HG03469 (cell line): ENCODE measurements around the gene FASTKD3.
"Not testable (repeated sequence)": the region's sequence is repeated elsewhere in the genome, so short reads cannot be mapped to it uniquely, and the experiment has no call there.

Experiments
- ATAC-seq: cut with Tn5 transposase; IDR thresholded peaks from one replicate; pipeline ENCODE4 v1.9.1; 2021; ENCODE audit warnings: mild to moderate bottlenecking, moderate library complexity, moderate number of reproducible peaks; ENCODE audit not compliant: unreplicated experiment

The FASTKD3 gene, protein sequence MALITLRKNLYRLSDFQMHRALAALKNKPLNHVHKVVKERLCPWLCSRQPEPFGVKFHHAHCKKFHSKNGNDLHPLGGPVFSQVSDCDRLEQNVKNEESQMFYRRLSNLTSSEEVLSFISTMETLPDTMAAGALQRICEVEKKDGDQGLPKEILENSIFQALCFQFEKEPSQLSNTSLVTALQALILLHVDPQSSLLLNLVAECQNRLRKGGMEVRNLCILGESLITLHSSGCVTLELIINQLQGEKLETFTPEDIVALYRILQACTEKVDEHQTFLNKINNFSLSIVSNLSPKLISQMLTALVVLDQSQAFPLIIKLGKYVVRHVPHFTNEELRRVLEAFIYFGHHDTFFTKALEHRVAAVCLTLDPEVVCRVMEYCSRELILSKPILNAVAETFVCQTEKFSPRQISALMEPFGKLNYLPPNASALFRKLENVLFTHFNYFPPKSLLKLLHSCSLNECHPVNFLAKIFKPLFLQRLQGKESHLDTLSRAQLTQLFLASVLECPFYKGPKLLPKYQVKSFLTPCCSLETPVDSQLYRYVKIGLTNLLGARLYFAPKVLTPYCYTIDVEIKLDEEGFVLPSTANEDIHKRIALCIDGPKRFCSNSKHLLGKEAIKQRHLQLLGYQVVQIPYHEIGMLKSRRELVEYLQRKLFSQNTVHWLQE

DNA sequence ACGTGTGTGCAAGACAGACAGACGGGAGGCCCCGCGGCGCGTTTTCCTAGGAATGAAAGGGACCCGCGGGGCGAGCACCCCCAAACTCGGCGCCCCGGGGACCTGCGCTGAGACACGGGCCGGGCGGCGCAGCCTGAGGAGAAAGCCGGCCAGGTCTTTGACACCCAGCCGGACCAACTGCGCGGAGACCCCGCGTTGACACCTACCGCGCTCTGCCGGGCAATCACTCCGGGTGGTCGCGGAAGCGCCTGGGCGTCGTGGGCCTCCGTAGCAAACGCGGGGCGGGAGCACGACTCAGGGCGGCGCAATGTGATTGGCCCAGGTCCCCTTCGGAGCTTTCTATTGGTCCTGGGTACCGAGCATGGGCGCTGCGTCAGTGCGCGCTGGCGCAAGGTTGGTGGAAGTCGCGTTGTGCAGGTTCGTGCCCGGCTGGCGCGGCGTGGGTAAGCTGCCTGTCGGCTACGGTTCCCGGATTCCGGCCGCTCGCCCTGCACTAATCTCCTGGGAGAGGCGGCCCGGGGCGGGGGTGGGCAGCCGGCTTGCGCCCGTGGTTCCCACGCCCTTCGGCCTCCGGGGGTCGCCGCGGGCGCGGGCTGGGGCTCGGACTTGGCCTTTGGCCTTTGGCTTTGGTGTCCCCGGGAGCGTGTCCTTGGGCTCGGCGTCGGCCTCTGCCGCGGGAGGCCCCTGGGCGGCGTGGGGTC, at the start of gene FASTKD3, which contains the start of gene MTRR:
Gene FASTKD3 (minus strand): TSS at position 259 of the 701 bp plus-strand sequence. CDS start 948 bp downstream, outside the sequence.
Gene MTRR (plus strand): TSS at position 376 of the 701 bp plus-strand sequence. CDS start 1,647 bp downstream, outside the sequence.
- peak; percentile 95 for ATAC-seq

- no peak for ATAC-seq
These were observed 48.6 kb upstream of the FASTKD3 start for GRCh38 chr5:7917130-7918123.

DNA sequence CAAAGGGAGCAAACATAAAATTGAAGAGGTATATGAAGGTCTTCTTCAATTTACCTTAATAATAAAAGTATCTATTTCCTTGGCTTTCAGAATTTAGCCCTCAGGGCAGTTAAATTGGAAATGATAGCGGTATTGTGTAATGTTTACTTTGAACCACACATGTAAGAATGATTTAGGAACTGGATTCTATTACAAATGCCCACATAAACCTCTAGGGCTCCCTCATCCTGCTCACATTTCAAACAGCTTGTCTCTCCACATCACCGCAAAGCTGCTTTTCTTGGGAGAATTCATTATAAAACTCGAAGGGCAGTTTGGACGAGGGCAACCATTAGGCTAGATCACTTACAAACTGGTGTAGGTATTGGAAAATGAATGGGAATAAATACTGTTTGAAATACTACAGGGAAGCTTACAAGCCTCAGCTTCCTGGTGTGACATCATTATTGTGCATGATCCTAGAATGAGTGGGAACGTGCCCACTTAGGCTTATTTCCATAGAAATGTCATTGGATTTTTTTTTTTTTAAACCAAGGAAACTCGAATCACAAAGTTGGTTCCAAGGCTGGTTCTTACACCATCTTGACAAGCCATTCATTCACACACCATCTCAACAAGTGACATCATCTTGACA, 47.5 kb upstream of the FASTKD3 start:
- no peak for ATAC-seq

DNA sequence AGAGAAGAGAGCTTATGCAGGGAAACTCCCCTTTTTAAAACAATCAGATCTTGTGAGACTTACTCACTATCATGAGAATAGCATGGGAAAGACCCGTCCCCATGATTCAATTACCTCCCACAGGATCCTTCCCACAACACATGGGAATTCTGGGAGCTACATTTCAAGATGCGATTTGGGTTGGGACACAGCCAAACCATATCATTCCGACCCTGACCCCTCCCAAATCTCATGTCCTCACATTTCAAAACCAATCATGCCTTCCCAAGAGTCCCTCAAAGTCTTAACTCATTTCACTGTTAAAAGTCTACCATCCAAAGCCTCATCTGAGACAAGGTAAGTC, 42.6 kb upstream of the FASTKD3 start:
- ATAC-seq = not testable (repeated sequence)

DNA sequence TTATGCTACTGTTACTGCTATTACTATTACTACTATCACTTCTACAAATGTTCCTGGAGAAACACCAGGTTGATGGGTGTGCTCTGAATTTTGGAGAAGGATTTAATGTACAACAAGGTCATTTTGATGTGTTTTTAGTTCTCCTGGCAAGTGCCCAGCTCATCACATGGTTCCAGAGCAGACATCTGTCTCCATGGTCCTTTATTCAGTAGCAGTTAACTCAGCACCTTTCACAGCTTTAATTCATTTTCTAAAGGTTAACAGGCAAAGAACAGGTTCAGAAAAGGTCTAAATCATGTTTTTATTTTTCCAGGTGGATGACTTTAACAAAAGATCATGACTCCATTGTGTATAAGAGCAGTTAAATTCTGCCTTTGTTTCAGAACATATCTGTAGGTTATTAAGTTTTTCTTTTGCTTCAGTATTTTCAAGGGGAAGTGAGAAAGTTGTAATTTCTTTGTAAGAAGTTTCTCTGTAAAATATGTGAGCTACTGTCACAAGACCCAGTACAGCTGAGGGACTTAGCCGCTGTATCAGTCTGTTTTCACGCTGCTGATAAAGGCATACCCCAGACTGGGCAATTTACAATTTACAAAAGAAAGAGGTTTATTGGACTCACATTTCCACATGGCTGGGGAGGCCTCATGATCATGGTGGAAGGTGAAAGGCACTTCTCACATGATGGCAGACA, 42.1 kb upstream of the FASTKD3 start:
- ATAC-seq = peak; percentile 68

DNA sequence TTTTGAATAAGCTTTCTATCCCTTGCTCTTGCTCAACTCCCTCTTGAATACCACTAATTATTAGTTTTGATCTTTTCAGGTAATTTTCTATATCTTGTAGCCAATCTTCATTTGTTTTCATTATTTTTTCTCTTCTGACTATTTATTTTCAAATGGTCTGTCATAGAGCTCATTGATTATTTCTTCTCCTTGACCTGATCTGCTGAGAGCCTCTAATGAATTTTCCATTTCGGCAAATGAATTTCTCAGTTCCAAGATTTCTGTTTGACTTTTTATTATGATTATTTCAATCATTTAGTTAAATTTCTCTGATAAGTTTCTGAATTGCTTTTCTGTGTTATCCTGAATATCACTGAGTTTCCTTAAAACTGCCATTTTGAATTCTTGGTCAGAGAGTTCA, 39.5 kb upstream of the FASTKD3 start:
- no peak for ATAC-seq

DNA sequence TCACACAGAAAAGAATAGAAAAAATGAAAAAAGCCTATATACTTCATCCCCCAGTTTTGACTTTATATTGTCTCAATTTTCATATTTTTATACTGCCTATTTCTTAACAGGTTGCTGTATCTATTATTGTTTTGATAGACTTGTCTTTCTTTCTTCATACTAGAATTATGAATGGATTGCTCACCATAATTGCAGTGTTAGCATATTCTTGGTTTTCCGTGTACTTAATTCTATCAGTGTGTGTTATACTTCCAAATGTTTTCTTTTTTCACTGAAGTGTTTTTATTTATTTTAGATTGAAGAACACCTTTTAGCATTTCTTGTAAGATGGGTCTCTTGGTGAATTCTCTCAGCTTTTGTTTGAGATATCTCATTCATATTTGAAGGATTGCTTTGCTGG, 38.8 kb upstream of the FASTKD3 start:
- ATAC-seq = no peak

- no peak for ATAC-seq
These were observed 35.3 kb upstream of the FASTKD3 start for GRCh38 chr5:7904170-7904569.

DNA sequence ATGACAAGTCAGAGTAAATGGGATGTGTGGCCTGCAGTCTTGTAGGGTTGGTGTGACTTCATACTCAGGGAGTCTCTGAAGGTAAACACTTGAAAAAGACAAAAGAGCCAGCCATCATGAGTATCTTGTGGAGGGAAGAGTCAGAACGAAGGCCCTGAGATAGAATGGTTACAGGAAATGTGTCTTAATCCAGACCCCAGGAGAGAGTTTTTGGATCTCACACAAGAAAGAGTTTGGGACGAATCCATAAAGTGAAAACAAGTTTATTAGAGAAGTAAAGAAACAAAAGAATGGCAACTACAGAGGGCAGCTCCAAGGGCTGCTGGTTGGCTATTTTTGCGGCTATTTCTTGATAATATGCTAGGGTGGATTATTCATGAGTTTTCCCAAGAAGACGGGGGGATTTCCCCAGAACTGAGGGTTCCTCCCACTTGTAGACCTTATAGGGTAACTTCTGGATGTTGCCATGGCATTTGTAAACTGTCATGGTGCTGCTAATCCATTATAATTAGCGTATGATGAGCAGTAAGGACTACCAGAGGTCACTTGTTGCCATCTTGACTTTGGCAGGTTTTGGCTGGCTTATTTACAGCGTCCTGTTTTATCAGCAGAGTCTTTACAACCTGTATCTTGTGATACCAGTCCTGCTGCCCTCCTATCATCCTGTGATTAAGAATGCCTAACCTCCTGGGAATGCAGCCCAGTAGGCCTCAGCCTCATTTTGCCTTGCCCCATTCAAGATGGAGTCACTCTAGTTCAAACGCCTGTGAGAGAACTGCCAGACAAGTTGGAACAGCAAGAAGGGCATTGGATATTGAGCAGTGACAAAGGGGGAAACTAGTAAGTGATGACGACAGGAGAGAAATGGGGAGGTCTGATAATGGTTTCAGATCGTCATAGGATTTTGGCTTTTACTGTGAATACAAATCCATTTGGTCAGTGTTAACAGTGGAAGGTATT, 34.1 kb upstream of the FASTKD3 start:
- no peak for ATAC-seq

DNA sequence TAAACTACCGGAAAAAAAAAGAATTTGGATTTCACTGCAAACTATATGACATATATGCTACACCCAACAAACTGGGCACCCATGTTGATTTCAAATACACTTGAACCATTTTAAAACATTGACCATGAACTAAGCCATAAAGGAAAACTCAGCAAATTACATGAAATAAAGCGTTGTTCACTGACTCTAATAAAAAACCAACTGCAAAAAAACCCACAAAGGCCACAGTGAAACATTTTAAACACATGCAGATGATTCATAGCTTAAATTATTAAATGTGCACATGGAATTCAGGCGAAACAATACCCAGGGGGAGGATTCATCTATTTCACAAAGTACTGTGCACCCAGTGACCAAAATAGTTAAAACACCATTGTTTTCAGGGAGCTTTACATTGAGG, 33.4 kb upstream of the FASTKD3 start:
- ATAC-seq = no peak

GRCh38 chr5:7897014-7897600, 28.3 kb upstream of the FASTKD3 start:
- ATAC-seq = peak; percentile 67

GRCh38 chr5:7894860-7895259, 26.0 kb upstream of the FASTKD3 start:
- peak; percentile 79 for ATAC-seq

- no peak for ATAC-seq
These were observed 25.6 kb upstream of the FASTKD3 start for GRCh38 chr5:7894439-7894838.

GRCh38 chr5:7888901-7889300, 20.1 kb upstream of the FASTKD3 start:
- no peak for ATAC-seq

DNA sequence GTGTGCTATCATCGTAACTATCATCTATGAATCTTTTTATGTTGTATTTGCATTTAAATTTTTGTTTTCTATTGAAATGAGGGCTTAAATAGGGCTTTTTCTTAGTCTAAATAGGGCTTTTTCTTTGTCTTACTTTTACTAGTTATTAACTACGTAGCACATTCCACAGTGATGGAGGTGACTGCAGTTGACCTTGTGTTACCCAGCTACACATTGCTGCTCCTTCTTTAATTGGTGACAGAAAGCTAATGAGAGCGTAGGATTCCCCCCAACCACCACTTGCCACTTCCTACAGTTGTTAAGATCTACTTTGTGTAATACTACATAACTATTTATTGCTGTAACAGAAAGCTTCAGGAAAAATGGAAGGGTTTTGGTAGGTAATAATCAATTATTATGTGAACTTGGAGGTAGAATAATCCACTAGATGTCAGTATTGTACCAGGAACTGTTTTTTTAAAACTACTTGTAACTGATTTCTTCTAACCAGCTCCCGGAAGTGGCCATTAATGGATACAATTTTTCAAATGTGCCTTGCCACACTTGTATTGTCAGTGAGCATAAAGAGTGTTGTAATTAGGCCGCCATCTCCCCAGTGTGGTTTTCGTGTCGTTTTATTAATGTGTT, 18.1 kb upstream of the FASTKD3 start:
- ATAC-seq = no peak

DNA sequence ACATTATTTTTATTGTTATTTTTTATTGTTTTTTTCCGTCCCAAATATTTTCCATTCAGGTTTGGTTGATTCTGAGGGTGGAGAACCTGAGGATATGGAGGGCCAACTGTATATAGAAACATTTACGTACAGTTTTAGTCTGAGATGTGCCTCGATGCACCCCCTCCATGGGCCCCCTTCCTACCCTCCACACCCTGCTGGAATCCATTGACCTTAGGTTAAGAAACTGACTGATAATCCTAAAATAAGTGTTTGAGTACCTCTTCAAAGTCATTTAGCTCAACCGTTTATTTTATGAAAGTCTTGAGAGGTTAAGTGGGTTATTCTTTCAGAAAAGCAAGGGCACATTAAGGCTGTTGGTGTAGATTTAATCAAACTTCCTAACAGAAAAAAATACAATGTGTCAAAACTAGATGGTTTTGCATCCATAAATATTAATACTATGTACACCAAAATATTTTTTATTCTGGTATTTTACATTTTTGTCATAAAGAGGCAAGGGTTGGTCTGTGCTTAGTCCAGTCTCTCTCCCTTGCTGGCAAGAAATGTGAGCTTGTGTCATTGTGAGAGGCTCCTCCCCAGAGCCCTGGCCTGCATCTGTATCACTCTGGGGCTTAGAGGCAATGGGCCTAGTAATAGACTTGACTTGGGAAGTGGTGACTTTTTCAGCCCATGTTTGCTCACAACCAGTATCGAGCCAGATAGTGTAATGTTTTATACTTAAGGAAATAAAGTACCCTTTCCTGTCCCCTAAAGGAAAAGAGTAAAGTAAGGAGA, 15.8 kb upstream of the FASTKD3 start:
- no peak for ATAC-seq

DNA sequence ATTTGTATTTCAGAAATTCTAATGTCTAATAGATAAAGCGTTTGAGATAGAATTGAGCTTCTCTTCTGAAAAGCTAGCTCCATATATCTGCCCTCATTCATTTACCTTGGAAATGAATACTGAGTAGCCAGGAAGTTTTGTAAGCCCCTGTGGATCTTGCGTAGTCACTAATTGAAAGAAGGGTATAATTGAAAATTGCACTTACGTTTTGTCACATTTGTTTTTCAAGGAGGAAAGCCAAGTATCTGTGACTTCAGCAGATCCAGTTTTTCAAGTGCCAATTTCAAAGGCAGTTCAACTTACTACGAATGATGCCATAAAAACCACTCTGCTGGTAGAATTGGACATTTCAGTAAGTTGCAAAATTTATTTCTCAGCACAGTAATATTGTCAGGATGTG, 14.1 kb upstream of the FASTKD3 start:
- no peak for ATAC-seq
